BJ (cell line): ENCODE measurements around the gene GNG8. TPM values are rescaled to one million over a fixed set of nuclear protein-coding genes. Genes with fewer than 3 reads are reported as not detected.
A peak's percentile ranks its signal among the peaks of the same experiment; 100 is the strongest.

ENCODE experiments used
- CTCF ChIA-PET: fragments of 350-600 bp; formaldehyde crosslinking; extraction: SDS; loops from one replicate; lab custom pipeline; 2021; ENCODE audit warnings: antibody characterized with exemption, inconsistent platforms; lab: Yijun Ruan, JAX
- POLR2A ChIA-PET: fragments of 300-600 bp; sonication (Branson Sonifier 250); formaldehyde crosslinking; extraction: SDS; loops from one replicate; lab custom pipeline; 2021; ENCODE audit warnings: antibody characterized with exemption; lab: Charles Lee
- DNase-seq: peaks from one replicate; pipeline ENCODE4 v3.0.0-alpha.2; 2011; ENCODE audit warnings: low read depth
- H3K27me3 ChIP-seq: 2 replicates; pipeline ENCODE4 v1.6.0; 2011; ENCODE audit warnings: low read length; ENCODE audit not compliant: control insufficient read depth, insufficient read depth
- H3K36me3 ChIP-seq: 2 replicates; pipeline ENCODE4 v1.5.1; 2011; ENCODE audit warnings: low read length; ENCODE audit not compliant: control insufficient read depth, insufficient read depth
- H3K4me3 ChIP-seq: 2 replicates; pipeline ENCODE4 v1.5.1; 2011; ENCODE audit warnings: low read depth, mild to moderate bottlenecking, control low read depth, low read length
- polyA plus RNA-seq: library from polyadenylated mRNA; depleted of rRNA; stranded (reverse); fragments of >200 nt; gene quantifications from 2 replicates; pipeline ENCODE4 v1.2.3, GENCODE V29; 2011
- TF ChIP-seq, protein P1 (sequence below): IDR thresholded peaks from 2 replicates; pipeline ENCODE4 v1.5.1; 2011; ENCODE audit warnings: low read depth, mild to moderate bottlenecking, control low read depth, inconsistent platforms, low read length, moderate library complexity; ENCODE audit not compliant: insufficient read depth

GNG8 gene
- polyA plus RNA-seq, 1 experiment: not detected

DNA sequence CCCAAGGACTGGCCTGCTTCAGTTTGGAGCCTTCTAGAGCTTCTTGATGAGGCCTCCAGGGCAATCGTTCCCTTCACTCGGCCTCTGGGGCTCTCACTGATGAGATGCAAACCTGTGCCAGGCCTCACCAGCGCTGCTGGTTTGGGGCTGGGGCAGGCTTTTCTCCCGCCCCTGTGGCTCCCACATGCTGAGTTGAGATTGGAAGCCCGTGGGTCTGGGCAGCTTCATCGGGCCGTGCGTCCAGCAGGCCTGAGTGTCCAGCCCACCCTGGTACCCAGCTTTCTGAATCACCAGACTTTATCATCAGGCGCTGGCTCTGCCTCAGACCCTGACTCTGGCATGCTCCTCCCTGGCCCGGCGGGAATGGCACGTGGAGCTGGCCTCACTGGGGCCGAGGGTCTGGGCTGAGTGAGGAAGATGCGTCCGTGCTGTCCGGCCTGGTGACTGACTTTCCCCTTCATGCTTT lies 30.6 kb downstream of the GNG8 start:
- DNase-seq: no peak
- Histone ChIP-seq H3K36me3 (peaks cover 40% of the 10 kb centered on the region), H3K4me3 (no peak overlapping the region), H3K27me3 (no peaks in the 10 kb centered on the region)
- POLR2A ChIA-PET: interaction anchor here (0.6 kb wide), 1 partner anchor 75 kb away, joined by 5 read pairs; no protein-coding TSS in a partner anchor
- TF ChIP-seq, protein P1, sequence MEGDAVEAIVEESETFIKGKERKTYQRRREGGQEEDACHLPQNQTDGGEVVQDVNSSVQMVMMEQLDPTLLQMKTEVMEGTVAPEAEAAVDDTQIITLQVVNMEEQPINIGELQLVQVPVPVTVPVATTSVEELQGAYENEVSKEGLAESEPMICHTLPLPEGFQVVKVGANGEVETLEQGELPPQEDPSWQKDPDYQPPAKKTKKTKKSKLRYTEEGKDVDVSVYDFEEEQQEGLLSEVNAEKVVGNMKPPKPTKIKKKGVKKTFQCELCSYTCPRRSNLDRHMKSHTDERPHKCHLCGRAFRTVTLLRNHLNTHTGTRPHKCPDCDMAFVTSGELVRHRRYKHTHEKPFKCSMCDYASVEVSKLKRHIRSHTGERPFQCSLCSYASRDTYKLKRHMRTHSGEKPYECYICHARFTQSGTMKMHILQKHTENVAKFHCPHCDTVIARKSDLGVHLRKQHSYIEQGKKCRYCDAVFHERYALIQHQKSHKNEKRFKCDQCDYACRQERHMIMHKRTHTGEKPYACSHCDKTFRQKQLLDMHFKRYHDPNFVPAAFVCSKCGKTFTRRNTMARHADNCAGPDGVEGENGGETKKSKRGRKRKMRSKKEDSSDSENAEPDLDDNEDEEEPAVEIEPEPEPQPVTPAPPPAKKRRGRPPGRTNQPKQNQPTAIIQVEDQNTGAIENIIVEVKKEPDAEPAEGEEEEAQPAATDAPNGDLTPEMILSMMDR: no peak
- CTCF ChIA-PET: interaction anchor here (1.2 to 22.7 kb wide), 4 partner anchors 8 to 124 kb away, joined by 3 to 347 read pairs (median 8); partner anchors contain the start of gene DACT3

DNA sequence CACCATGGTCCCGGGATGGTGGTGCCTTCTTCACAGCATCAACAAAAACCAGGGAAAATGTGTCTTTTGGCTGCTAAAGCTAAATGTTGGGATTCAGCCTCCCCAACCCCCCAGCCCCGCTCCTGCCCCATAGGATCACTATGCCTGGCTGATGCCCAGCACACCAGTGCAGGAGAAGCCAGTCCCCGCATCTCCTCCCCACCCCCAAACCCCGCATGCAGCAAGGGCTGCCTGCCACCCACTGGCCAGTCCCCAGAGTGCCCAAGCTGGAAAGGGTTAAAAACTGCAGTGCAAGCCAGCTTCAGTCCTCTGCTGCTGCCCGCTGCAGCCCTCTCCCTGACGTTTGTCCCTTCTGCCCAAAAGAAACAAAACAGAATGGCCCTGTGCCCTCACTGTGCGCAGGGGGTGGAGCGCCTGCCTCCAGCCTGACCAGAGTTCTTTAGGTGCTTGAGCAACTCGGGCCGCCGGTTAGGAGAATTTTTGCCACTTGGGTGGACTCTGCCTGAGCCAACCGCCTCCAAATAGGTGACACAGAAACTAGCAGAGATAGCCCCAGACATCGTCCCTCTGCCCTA lies 31.1 kb downstream of the GNG8 start:
- H3K4me3 ChIP-seq: no peak overlapping the region
- ChIA-PET POLR2A (interaction anchor here (0.6 kb wide), 1 partner anchor 75 kb away, joined by 5 read pairs; no protein-coding TSS in a partner anchor), CTCF (interaction anchor here (1.4 to 22.7 kb wide), 3 partner anchors 9 to 124 kb away, joined by 3 to 347 read pairs (median 13); partner anchors contain the start of gene DACT3)
- TF ChIP-seq, protein P1: no peak
- peaks cover 36% of the 10 kb centered on the region for H3K36me3 ChIP-seq
- DNase-seq: no peak
- H3K27me3 ChIP-seq: no peaks in the 10 kb centered on the region

DNA sequence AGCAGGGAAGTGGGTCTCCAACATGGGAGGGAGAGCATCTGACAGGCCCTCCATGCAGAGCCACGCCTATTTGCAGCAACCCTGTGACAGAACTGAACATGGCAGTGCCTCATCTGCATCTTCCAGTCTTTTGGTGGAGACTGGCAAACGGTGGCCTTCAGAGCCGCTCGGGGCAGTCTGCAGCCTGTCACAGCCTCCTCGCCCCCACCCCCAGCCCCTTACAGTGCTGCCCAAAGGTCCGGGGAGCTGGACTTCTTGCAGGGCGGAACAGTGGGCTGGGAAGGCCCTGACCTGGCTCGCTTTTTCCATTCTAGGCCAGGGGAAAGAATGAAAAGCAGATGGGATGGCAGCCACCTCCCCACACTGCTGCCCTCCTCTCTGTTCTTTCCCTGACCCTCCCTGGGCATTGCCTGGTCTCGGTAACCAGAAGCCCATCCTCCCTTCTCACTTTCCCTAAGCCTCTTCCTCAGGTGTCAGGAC lies 32.2 kb downstream of the GNG8 start:
- POLR2A ChIA-PET: no interaction called here
- no peak for DNase-seq
- Histone ChIP-seq H3K4me3 (peak overlapping the region; percentile 99), H3K36me3 (peaks cover 27% of the 10 kb centered on the region), H3K27me3 (peaks cover 1% of the 10 kb centered on the region; the same call in 1 of the 2 replicates)
- CTCF ChIA-PET: interaction anchor here (1.4 to 22.7 kb wide), 2 partner anchors 57 to 125 kb away, joined by 3 to 347 read pairs; partner anchors contain the start of gene DACT3
- TF ChIP-seq, protein P1: no peak

DNA sequence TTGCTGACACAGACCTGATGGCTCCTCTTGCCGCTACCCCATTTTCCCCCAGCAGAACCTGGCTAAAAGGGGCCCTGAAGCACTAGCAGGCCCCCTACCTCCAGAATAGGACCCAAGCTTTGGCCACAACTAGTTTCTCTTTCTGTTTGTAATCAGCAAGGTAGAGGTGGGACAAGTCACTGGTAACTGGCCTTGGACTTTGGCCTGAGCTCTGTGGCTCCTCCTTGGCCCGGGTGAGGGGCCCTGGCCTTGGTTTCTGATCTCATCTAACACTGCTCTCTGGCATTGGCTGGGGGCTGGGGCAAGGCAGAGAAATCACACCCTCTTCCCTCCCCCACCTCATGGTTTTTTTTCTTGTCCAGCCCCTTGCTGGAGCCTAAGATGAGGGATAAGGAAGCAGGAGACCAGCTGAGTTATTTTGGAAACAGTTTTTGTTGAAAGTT lies 32.8 kb downstream of the GNG8 start:
- TF ChIP-seq, protein P1: no peak
- Histone ChIP-seq H3K4me3 (peak overlapping the region; percentile 99), H3K27me3 (peaks cover 1% of the 10 kb centered on the region; the same call in 1 of the 2 replicates), H3K36me3 (peaks cover 21% of the 10 kb centered on the region)
- ChIA-PET CTCF (interaction anchor here (2.1 to 22.7 kb wide), 3 partner anchors 11 to 57 kb away, joined by 6 to 347 read pairs (median 20); partner anchors contain the start of gene DACT3), POLR2A (no interaction called here)
- no peak for DNase-seq
